AG04449 (cell line): Measurements from ENCODE around the gene RAPGEF5.
A peak's percentile ranks its signal among the peaks of the same experiment; 100 is the strongest.

Experiments
- CTCF ChIA-PET: fragments of 350-600 bp; formaldehyde crosslinking; extraction: SDS; loops from one replicate; lab custom pipeline; 2021; ENCODE audit warnings: antibody characterized with exemption; lab: Yijun Ruan, JAX
- POLR2A ChIA-PET: fragments of 400-600, 350-600 bp; formaldehyde crosslinking; extraction: SDS; loops from one replicate; lab custom pipeline; 2020; ENCODE audit warnings: antibody characterized with exemption, inconsistent platforms; lab: Yijun Ruan, JAX
- DNase-seq: peaks from one replicate; pipeline ENCODE4 v3.0.0-alpha.2; 2010; ENCODE audit warnings: low read depth, low spot score
- H3K4me3 ChIP-seq: 2 replicates; pipeline ENCODE4 v1.5.1; 2011; ENCODE audit warnings: low read depth, mild to moderate bottlenecking, control low read depth, low read length
- CTCF ChIP-seq: IDR thresholded peaks from one replicate; pipeline ENCODE4 v1.5.1; 2011; ENCODE audit warnings: mild to moderate bottlenecking, moderate library complexity, low read length, control low read depth, inconsistent platforms; ENCODE audit not compliant: insufficient read depth; ENCODE audit errors: missing control alignments

RAPGEF5 gene

GRCh38 chr7:22361320-22361719 is 4.4 kb upstream of the RAPGEF5 start:
- POLR2A ChIA-PET, result no interaction called here
- CTCF ChIA-PET, result no interaction called here
- no peak overlapping the region for H3K4me3 ChIP-seq
- no peak for DNase-seq
- TF ChIP-seq CTCF, result no peak

- DNase-seq, result no peak
- POLR2A ChIA-PET, result no interaction called here
- TF ChIP-seq CTCF, result no peak
- no peak overlapping the region for H3K4me3 ChIP-seq
- CTCF ChIA-PET, result no interaction called here
These were observed 2.1 kb upstream of the RAPGEF5 start for GRCh38 chr7:22358820-22359697.

- H3K4me3 ChIP-seq, result no peak overlapping the region; the same call in 1 of the 2 replicates
- DNase-seq, result no peak
- POLR2A ChIA-PET, result no interaction called here
- no peak for TF ChIP-seq CTCF
- CTCF ChIA-PET, result no interaction called here
These were observed 589 bp upstream of the RAPGEF5 start for GRCh38 chr7:22357311-22358175.

GRCh38 chr7:22356010-22356691 is 803 bp downstream of the RAPGEF5 start:
- DNase-seq, result no peak
- POLR2A ChIA-PET, result no interaction called here
- CTCF ChIA-PET, result interaction anchor here (1.1 kb wide), 1 partner anchor 246 kb away, joined by 4 read pairs; no protein-coding TSS in a partner anchor
- H3K4me3 ChIP-seq, result peak overlapping the region; percentile 1; the same call in 1 of the 2 replicates
- TF ChIP-seq CTCF, result no peak

GRCh38 chr7:22355620-22356009 is 1.3 kb downstream of the RAPGEF5 start:
- ChIA-PET POLR2A (no interaction called here), CTCF (interaction anchor here (1.1 kb wide), 1 partner anchor 246 kb away, joined by 4 read pairs; no protein-coding TSS in a partner anchor)
- no peak overlapping the region for H3K4me3 ChIP-seq
- TF ChIP-seq CTCF, result no peak
- DNase-seq, result no peak
